NCI-H187 treated with DMSO at 0.1 percent for 48 hours (cell line): ENCODE measurements around the gene TRIM7.
"Not testable (repeated sequence)": the region's sequence is repeated elsewhere in the genome, so short reads cannot be mapped to it uniquely, and the experiment has no call there.

Experiments
- DNase-seq: peaks from one replicate; lab custom pipeline; 2025; lab: John Stamatoyannopoulos, UW

TRIM7 gene

GRCh38 chr5:181212934-181213333 is 7.9 kb upstream of the TRIM7 start:
- no peak for DNase-seq

GRCh38 chr5:181212080-181212479 is 7.1 kb upstream of the TRIM7 start:
- no peak for DNase-seq

- no peak for DNase-seq
Observed at GRCh38 chr5:181211208-181211607, 6.2 kb upstream of the TRIM7 start.

- not testable (repeated sequence) for DNase-seq
Observed at GRCh38 chr5:181210698-181211097, 5.7 kb upstream of the TRIM7 start.

- DNase-seq = not testable (repeated sequence)
Observed at GRCh38 chr5:181210148-181210547, 5.2 kb upstream of the TRIM7 start.

- DNase-seq = not testable (repeated sequence)
Observed at GRCh38 chr5:181209006-181209405, 4.0 kb upstream of the TRIM7 start.

GRCh38 chr5:181207960-181208253 is 2.9 kb upstream of the TRIM7 start:
- DNase-seq = no peak

- no peak for DNase-seq
Observed at GRCh38 chr5:181207214-181207959, 2.4 kb upstream of the TRIM7 start.

- DNase-seq = no peak
Observed at GRCh38 chr5:181205761-181206649, 1.0 kb upstream of the TRIM7 start.

GRCh38 chr5:181204113-181204825 is 727 bp downstream of the TRIM7 start:
- DNase-seq = no peak

- no peak for DNase-seq
Observed at GRCh38 chr5:181203777-181204112, 1.3 kb downstream of the TRIM7 start.

- no peak for DNase-seq
Observed at GRCh38 chr5:181203093-181203711, 1.8 kb downstream of the TRIM7 start.

- no peak for DNase-seq
Observed at GRCh38 chr5:181200816-181201215, 4.2 kb downstream of the TRIM7 start.

GRCh38 chr5:181199881-181200638 is 4.9 kb downstream of the TRIM7 start:
- no peak for DNase-seq

GRCh38 chr5:181198905-181199519 is 6.0 kb downstream of the TRIM7 start:
- DNase-seq = no peak

GRCh38 chr5:181198106-181198685 is 6.8 kb downstream of the TRIM7 start:
- DNase-seq = no peak

- no peak for DNase-seq
Observed at GRCh38 chr5:181197326-181197951, 7.6 kb downstream of the TRIM7 start.

GRCh38 chr5:181195249-181195761 is 9.7 kb downstream of the TRIM7 start:
- no peak for DNase-seq

GRCh38 chr5:181194489-181195248 is 10.3 kb downstream of the TRIM7 start:
- DNase-seq = no peak
